ENCODE results near the gene WSCD2.

The WSCD2 gene

GRCh38 chr12:108179305-108179704 lies 50.2 kb downstream of the WSCD2 start:
- in situ Hi-C loops (cut with HindIII; ENCODE audit: low sequenced_read_pairs), result no loop called here
- H3K4me3 ChIP-seq (ENCODE audit: low read depth, low read length), result no peak overlapping the region
- no peak for TF ChIP-seq CTCF (IDR thresholded peaks at IDR 0.05; ENCODE audit: low read depth, low read length, missing control alignments)
- no peak for DNase-seq (ENCODE audit: low read depth)

GRCh38 chr12:108180255-108181094 lies 51.4 kb downstream of the WSCD2 start:
- TF ChIP-seq CTCF (IDR thresholded peaks at IDR 0.05; ENCODE audit: low read depth, low read length, missing control alignments), result no peak
- in situ Hi-C loops (cut with HindIII; ENCODE audit: low sequenced_read_pairs), result no loop called here

GRCh38 chr12:108181095-108181454 lies 52.0 kb downstream of the WSCD2 start:
- no peak for TF ChIP-seq CTCF (IDR thresholded peaks at IDR 0.05; ENCODE audit: low read depth, low read length, missing control alignments)
- in situ Hi-C loops (cut with HindIII; ENCODE audit: low sequenced_read_pairs), result no loop called here
- DNase-seq (ENCODE audit: low read depth), result no peak

More at GRCh38 chr12:108180255-108181094, 51.4 kb downstream of the WSCD2 start:
- no peak for DNase-seq (ENCODE audit: low read depth)
- H3K4me3 ChIP-seq (ENCODE audit: low read depth, low read length), result no peak overlapping the region

GRCh38 chr12:108182096-108182495 lies 53.0 kb downstream of the WSCD2 start:
- in situ Hi-C loops (cut with HindIII; ENCODE audit: low sequenced_read_pairs), result no loop called here
- H3K4me3 ChIP-seq (ENCODE audit: low read depth, low read length), result no peak overlapping the region
- TF ChIP-seq CTCF (IDR thresholded peaks at IDR 0.05; ENCODE audit: low read depth, low read length, missing control alignments), result no peak
- DNase-seq (ENCODE audit: low read depth), result no peak

More at GRCh38 chr12:108181095-108181454, 52.0 kb downstream of the WSCD2 start:
- H3K4me3 ChIP-seq (ENCODE audit: low read depth, low read length), result no peak overlapping the region

GRCh38 chr12:108185002-108185401 lies 55.9 kb downstream of the WSCD2 start:
- in situ Hi-C loops (cut with HindIII; ENCODE audit: low sequenced_read_pairs), result no loop called here
- no peak for TF ChIP-seq CTCF (IDR thresholded peaks at IDR 0.05; ENCODE audit: low read depth, low read length, missing control alignments)
- H3K4me3 ChIP-seq (ENCODE audit: low read depth, low read length), result no peak overlapping the region
- DNase-seq (ENCODE audit: low read depth), result no peak

GRCh38 chr12:108187831-108188230 lies 58.7 kb downstream of the WSCD2 start:
- H3K4me3 ChIP-seq (ENCODE audit: low read depth, low read length), result no peak overlapping the region
- no peak for DNase-seq (ENCODE audit: low read depth)
- TF ChIP-seq CTCF (IDR thresholded peaks at IDR 0.05; ENCODE audit: low read depth, low read length, missing control alignments), result no peak
- in situ Hi-C loops (cut with HindIII; ENCODE audit: low sequenced_read_pairs), result no loop called here
